Gastroesophageal sphincter (tissue), 3 donors: ENCODE data around the gene REEP6.

ENCODE experiments used
- POLR2A ChIP-seq, 2 donors: fragments of 450-650 bp; IDR thresholded peaks; one replicate each; pipeline ENCODE4 v1.6.1; 2017; ENCODE audit warnings: antibody characterized with exemption in 2 of 2, mild to moderate bottlenecking in 2 of 2, moderate library complexity in 1 of 2
- TF ChIP-seq, protein P1 (sequence below), 4 experiments: fragments of 200-600 bp in 2 of 4; fragments of 450-650 bp in 2 of 4; sonication (generic) in 1 of 4; IDR thresholded peaks; one replicate each; pipeline ENCODE4 v1.5.1; 2017 to 2019; ENCODE audit warnings: antibody characterized with exemption in 4 of 4, mild to moderate bottlenecking in 2 of 4, moderate library complexity in 2 of 4

- TF ChIP-seq, protein P1, sequence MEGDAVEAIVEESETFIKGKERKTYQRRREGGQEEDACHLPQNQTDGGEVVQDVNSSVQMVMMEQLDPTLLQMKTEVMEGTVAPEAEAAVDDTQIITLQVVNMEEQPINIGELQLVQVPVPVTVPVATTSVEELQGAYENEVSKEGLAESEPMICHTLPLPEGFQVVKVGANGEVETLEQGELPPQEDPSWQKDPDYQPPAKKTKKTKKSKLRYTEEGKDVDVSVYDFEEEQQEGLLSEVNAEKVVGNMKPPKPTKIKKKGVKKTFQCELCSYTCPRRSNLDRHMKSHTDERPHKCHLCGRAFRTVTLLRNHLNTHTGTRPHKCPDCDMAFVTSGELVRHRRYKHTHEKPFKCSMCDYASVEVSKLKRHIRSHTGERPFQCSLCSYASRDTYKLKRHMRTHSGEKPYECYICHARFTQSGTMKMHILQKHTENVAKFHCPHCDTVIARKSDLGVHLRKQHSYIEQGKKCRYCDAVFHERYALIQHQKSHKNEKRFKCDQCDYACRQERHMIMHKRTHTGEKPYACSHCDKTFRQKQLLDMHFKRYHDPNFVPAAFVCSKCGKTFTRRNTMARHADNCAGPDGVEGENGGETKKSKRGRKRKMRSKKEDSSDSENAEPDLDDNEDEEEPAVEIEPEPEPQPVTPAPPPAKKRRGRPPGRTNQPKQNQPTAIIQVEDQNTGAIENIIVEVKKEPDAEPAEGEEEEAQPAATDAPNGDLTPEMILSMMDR (IDR thresholded peaks at IDR 0.05) = no peak
- no peak for TF ChIP-seq POLR2A (IDR thresholded peaks at IDR 0.05)
These were observed 6.7 kb downstream of the REEP6 start for GRCh38 chr19:1497578-1498235.
